Dendritic cell treated with granulocyte-macrophage colony-stimulating factor and Interleukin-4, amounts not matched to agents 40 ng/mL and 50 ng/mL, for 4 days (primary cell): ENCODE measurements around the gene PSMG1.

Experiments used
- H3K27ac Mint-ChIP-seq: one replicate; pipeline ENCODE4 v1.8.0; 2022; ENCODE audit warnings: mild to moderate bottlenecking, mixed read lengths
- H3K27me3 Mint-ChIP-seq: one replicate; pipeline ENCODE4 v1.8.0; 2022; ENCODE audit warnings: mild to moderate bottlenecking, mixed read lengths
- H3K36me3 Mint-ChIP-seq: one replicate; pipeline ENCODE4 v1.8.0; 2022; ENCODE audit warnings: low read depth, mixed read lengths
- H3K4me1 Mint-ChIP-seq: one replicate; pipeline ENCODE4 v1.8.0; 2022; ENCODE audit warnings: low read depth, mixed read lengths
- H3K4me3 Mint-ChIP-seq: one replicate; pipeline ENCODE4 v1.8.0; 2022; ENCODE audit warnings: mild to moderate bottlenecking, moderate library complexity, mixed read lengths
- H3K9me3 Mint-ChIP-seq: one replicate; pipeline ENCODE4 v1.8.0; 2022; ENCODE audit warnings: mixed read lengths
- intact Hi-C: fragments of 100-400 bp; cut with micrococcal nuclease; formaldehyde crosslinking; loops from one replicate; pipeline ENCODE4 v1.15.0; 2022

PSMG1 gene

DNA sequence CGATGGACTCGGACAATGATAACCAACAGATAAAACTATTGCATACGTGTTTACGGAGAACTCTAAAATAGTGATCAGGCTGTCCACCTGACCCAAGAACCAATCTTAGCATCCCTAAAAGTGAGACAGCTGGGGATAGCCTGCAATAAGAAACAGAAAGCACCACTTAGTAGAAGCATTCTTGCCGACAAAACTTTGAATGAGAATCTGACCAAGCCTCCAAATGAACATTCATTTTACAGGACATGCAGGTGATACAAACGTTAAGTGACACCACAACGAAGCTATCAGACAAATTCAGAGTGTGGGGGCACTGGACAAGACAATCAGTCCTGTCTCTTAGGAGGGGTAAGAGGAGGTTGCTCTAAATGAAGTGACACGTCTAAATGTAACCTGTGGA is 1.2 kb downstream of the PSMG1 start:
- Mint-ChIP-seq H3K36me3 (peaks cover 42% of the 10 kb centered on the region), H3K4me1 (peaks cover 31% of the 10 kb centered on the region), H3K27me3 (no peaks in the 10 kb centered on the region), H3K27ac (peak overlapping the region; percentile 96), H3K9me3 (no peaks in the 10 kb centered on the region), H3K4me3 (peak overlapping the region; percentile 92)
- intact Hi-C loops = loop anchor here (2.0 to 5.0 kb wide), 2 partner anchors 205 to 375 kb away; partner anchors contain the start of gene ETS2

DNA sequence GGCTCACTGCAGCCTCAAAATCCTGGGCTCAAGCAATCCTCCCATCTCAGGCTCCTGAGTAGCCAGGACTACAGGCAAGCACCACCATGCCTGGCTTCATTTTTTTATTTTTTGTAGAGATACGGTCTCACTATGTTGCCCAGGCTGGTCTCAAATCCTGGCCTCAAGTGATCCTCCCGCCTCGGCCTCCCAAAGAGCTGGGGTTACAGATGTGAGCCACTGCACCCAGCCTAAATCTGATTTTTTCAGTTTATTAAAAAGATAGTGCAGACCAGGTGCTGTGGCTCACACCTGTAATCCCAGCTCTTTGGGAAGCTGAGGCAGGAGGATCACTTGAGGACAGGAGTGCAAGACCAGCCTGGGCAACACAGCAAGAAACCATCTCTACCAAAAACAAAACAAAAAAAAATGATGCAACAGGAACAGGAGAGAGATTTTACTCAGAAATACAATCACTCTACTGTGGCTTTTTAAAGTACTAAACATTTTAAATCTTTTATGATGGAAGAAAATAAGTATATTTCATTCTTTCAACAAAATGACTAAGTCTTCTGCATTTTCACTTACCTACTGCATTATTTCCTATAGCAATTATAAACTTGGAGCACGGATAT is 1.9 kb downstream of the PSMG1 start:
- intact Hi-C loops = loop anchor here (5.0 kb wide), 1 partner anchor 374 kb away; the partner anchor contains the start of gene ETS2
- Mint-ChIP-seq H3K4me3 (no peak overlapping the region), H3K9me3 (no peaks in the 10 kb centered on the region), H3K4me1 (peaks cover 26% of the 10 kb centered on the region), H3K27ac (no peak overlapping the region), H3K36me3 (peaks cover 46% of the 10 kb centered on the region), H3K27me3 (no peaks in the 10 kb centered on the region)

DNA sequence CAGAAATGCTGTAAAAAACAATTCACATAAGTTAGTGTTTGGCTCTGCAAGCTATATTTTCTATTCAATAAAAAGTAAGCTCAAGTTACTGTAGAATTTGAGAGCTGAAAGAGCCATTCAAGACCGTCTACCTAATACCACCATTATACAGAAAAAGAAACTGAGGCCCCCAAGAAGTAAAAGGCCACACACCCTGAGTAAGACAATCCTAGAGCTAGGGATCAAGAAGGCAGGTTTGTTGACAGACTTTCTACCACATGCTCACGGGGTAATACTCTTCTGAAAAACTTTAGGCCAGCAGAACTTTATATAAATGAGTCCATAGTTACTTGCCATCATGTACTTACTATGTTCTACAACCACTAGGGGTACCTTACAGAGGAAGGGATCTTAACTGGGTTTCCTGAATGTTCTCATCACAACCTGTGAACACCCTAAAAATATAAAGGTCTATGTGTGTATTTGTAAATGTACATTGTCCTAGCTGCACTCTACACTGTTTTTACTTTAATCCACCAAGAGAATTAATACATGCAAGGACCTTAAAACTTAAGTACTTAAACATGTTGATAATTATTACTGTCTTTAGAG is 2.7 kb downstream of the PSMG1 start:
- H3K27me3 Mint-ChIP-seq = no peaks in the 10 kb centered on the region
- no peaks in the 10 kb centered on the region for H3K9me3 Mint-ChIP-seq
- intact Hi-C loops = loop anchor here (5.0 kb wide), 1 partner anchor 373 kb away; the partner anchor contains the start of gene ETS2
- no peak overlapping the region for H3K4me3 Mint-ChIP-seq
- peaks cover 54% of the 10 kb centered on the region for H3K36me3 Mint-ChIP-seq
- H3K4me1 Mint-ChIP-seq = peaks cover 25% of the 10 kb centered on the region
- H3K27ac Mint-ChIP-seq = no peak overlapping the region

DNA sequence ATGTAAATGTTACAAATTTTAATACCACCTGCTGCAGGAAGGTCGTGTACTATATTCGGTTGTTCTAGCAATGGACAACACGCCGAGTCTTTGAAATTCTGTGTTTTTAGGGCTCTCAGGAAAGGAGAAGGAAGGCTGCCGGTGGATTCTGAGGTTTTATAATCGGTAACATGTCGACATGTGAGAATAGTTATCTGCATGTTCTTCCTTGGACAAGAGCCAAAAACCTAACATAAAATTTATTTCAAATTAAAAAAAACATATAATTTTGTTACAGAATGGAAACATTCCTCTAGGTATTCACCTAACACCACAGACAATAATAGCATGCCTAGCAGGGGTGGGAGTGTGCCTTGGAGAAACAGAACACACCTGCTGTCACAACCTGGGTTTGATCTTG is 4.8 kb downstream of the PSMG1 start:
- Mint-ChIP-seq H3K36me3 (peaks cover 59% of the 10 kb centered on the region), H3K9me3 (no peaks in the 10 kb centered on the region), H3K27ac (no peak overlapping the region), H3K4me3 (no peak overlapping the region), H3K27me3 (no peaks in the 10 kb centered on the region), H3K4me1 (peaks cover 23% of the 10 kb centered on the region)
- intact Hi-C loops = loop anchor here (10.0 kb wide), 1 partner anchor 674 kb away; no protein-coding TSS in a partner anchor

DNA sequence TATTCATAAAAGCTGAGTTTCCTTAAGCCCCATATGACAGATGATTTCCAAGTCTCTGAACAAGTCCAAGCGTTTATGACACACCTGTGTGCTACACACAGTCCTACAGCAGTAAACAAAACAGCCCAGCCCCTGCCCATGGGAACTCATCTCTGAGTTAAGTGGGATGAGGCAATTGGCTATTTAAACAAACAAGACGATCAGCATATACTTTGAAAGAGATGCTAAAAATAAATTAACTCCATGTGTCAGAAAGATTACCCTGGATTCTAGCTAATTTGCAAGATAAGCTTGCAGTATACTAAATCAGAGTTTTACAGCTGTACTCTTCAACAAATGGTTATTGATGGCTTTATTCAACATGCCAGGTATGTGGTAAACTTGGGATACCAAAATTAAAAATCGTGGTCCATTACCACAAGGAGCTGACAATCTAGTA is 7.0 kb downstream of the PSMG1 start:
- Mint-ChIP-seq H3K4me1 (peaks cover 10% of the 10 kb centered on the region), H3K27me3 (no peaks in the 10 kb centered on the region), H3K9me3 (no peaks in the 10 kb centered on the region), H3K4me3 (no peak overlapping the region), H3K27ac (no peak overlapping the region), H3K36me3 (peaks cover 66% of the 10 kb centered on the region)
- intact Hi-C loops = loop anchor here (10.0 kb wide), 1 partner anchor 671 kb away; no protein-coding TSS in a partner anchor

DNA sequence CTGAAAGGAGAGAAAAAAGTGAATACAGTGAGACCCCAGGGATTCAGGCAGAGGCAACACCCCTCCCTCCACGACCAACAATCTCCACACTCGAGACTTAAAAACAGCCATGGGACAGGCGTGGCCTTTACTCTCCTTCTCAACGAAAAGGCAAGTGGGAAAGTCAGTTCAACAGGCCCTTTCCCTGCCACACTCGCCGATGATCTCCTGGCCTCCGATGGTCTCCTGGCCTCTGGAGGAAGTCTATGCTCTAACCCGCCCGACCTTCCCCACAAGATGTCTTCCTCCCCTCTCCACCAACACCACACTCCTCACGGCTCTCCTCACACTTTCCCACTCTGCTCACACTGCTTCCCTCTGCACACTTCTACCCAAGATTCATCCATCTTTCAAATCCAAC is 7.6 kb downstream of the PSMG1 start:
- intact Hi-C loops = loop anchor here (10.0 kb wide), 1 partner anchor 671 kb away; no protein-coding TSS in a partner anchor
- H3K27me3 Mint-ChIP-seq = no peaks in the 10 kb centered on the region

DNA sequence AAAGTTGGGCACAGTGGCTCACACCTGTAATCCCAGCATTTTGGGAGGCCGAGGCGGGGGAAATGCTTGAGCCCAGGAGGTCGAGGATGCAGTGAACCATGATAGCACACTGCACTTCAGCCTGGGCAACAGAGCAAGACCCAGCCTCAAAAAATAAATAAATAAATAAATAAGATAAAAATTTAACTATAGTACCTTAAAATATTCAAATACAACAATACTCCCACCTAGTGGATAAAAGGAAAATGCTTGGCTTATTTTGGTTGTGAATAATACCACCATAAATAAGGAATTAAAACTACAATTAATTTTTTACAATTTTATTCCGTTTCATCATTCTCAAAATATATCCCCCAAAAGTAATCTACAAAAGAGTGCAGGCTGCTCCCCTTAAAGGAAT is 8.1 kb downstream of the PSMG1 start:
- Mint-ChIP-seq H3K36me3 (peaks cover 71% of the 10 kb centered on the region), H3K4me1 (peaks cover 8% of the 10 kb centered on the region)

More for the DNA sequence above, 7.6 kb downstream of the PSMG1 start:
- Mint-ChIP-seq H3K36me3 (peaks cover 69% of the 10 kb centered on the region), H3K4me3 (no peak overlapping the region), H3K9me3 (no peaks in the 10 kb centered on the region), H3K4me1 (peaks cover 8% of the 10 kb centered on the region), H3K27ac (no peak overlapping the region)

DNA sequence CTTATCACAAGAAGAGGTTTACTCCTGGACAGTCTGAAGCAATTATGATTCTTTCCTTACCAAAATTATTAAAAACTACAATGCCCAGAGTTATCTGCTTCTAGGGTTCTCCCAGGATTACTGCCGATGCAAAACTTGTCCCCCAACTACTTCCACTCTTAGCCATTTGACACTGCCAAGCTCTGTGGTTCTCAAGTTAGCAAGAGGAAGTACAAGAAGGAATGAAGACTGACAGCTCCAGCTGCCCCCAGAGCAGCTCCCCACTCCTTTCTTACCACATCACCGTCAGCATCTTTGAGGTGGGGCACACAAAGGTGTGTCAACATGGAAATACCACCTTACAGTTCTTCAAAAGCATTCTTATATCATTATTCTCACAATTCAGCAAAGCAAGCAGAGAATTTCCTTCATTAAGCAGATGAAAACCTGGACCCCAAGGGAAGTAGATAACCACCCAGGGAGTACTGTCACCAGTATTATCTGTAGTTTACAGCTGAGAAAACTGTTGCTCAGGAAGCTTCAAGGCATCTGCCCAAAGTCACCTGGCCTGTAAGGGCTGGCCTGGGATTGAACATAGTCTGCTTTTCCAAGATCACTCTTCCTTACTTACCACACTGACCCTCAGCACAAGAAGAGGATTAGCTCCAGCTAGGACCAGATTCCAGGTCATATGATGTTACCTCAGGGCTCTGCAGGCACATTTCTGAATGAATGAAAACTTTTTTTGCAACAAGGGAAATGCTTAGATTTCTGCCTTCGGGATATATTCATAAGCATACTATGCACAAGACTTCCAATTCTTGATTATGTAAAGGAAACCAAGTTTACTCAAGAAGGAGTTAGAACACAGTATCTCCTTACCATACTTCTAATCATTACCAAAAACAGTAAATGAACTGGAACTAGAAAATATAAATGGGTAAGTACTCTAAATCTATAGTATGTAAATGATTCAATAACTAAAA is 9.3 kb downstream of the PSMG1 start:
- peaks cover 8% of the 10 kb centered on the region for H3K4me1 Mint-ChIP-seq
- intact Hi-C loops = loop anchor here (10.0 kb wide), 1 partner anchor 669 kb away; no protein-coding TSS in a partner anchor
- no peak overlapping the region for H3K4me3 Mint-ChIP-seq
- H3K36me3 Mint-ChIP-seq = peaks cover 59% of the 10 kb centered on the region
- no peaks in the 10 kb centered on the region for H3K9me3 Mint-ChIP-seq
- no peak overlapping the region for H3K27ac Mint-ChIP-seq
- no peaks in the 10 kb centered on the region for H3K27me3 Mint-ChIP-seq

More for the DNA sequence above, 8.1 kb downstream of the PSMG1 start:
- Mint-ChIP-seq H3K4me3 (no peak overlapping the region), H3K9me3 (no peaks in the 10 kb centered on the region), H3K27me3 (no peaks in the 10 kb centered on the region), H3K27ac (no peak overlapping the region)
- intact Hi-C loops = loop anchor here (10.0 kb wide), 1 partner anchor 670 kb away; no protein-coding TSS in a partner anchor

DNA sequence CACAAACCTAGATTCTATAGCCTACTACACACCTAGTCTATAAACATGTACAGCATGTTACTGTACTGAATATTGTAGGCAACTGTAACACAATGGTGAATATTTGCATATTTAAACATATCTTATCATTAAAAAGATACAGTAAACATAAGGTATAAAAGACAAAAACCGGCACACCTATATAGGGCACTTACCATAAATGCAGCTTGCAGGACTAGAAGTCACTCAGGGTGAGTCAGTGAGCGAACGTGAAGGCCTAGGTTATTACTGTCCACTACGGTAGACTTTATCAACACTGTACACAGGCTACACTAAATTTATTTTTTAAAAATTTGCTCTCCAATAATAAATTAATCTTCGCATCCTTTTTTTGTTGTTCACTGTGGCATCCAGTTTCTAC is 13.3 kb downstream of the PSMG1 start:
- Mint-ChIP-seq H3K36me3 (peaks cover 37% of the 10 kb centered on the region), H3K27me3 (no peaks in the 10 kb centered on the region), H3K9me3 (peaks cover 5% of the 10 kb centered on the region), H3K27ac (no peak overlapping the region), H3K4me1 (peaks cover 20% of the 10 kb centered on the region), H3K4me3 (no peak overlapping the region)
- intact Hi-C loops = loop anchor here (10.0 kb wide), 1 partner anchor 665 kb away; no protein-coding TSS in a partner anchor

DNA sequence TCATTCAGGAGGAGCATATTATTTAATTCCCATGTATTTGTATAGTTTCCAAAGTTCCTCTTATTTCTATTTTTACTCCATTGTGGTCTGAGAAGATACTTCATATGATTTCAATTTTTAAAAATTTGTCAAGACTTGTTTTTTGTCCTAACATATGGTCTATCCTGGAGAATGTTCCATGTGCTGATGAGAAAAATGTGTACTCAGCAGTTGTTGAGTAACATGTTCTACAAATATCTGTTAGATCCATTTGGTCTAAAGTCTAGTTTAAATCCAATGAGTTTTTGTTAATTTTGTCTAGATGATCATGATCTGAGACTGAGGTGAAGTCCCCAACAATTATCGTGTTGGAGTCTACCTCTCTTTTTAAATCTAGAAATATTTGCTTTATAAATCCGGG is 14.5 kb downstream of the PSMG1 start:
- intact Hi-C loops = no loop called here
- H3K27me3 Mint-ChIP-seq = no peaks in the 10 kb centered on the region
- peaks cover 16% of the 10 kb centered on the region for H3K9me3 Mint-ChIP-seq
- H3K27ac Mint-ChIP-seq = no peak overlapping the region
- no peak overlapping the region for H3K4me3 Mint-ChIP-seq
- peaks cover 30% of the 10 kb centered on the region for H3K36me3 Mint-ChIP-seq
- H3K4me1 Mint-ChIP-seq = peaks cover 17% of the 10 kb centered on the region

DNA sequence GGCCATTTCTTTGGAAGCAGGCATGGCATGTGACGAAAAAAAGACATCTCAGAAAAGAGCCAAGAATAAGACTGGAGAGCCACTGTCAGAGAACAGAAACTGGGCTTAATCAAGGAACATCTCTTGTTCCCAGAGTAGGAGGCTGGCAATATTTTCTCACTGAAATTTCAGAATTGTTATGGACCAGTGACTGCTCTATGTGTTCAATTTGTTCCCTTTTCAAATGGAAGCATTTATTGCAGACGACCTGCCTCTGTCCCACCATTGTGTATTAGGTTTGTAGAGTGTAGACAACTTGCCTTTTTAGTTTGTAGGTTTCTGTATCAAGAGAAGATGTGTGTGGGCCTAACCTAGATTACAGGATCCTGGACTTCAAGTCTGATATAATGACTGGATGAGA is 18.7 kb downstream of the PSMG1 start:
- H3K27me3 Mint-ChIP-seq = peaks cover 3% of the 10 kb centered on the region
- H3K4me1 Mint-ChIP-seq = peaks cover 29% of the 10 kb centered on the region
- no peak overlapping the region for H3K4me3 Mint-ChIP-seq
- H3K9me3 Mint-ChIP-seq = peaks cover 25% of the 10 kb centered on the region
- H3K36me3 Mint-ChIP-seq = no peaks in the 10 kb centered on the region
- intact Hi-C loops = no loop called here
- H3K27ac Mint-ChIP-seq = no peak overlapping the region

DNA sequence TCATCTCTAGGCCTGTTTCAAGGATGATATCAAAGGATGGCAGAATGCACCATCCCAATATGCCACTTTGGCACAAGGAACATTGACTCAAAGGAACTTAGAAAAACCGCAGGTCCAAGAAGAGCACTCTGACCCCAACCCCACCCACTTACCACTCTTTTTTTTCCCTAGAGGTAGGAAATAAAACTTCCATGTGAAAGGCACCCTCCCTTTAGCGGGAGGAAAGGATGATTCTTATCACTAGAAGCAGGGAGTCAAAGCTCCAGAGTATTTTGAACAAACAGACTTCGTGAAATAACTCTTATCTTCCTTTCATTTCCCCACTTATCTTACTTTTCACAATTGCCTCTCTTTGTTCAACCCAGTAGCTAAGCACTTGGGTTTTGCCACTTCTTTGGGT is 22.2 kb downstream of the PSMG1 start:
- intact Hi-C loops = no loop called here
- Mint-ChIP-seq H3K4me3 (no peak overlapping the region), H3K36me3 (no peaks in the 10 kb centered on the region), H3K27me3 (peaks cover 5% of the 10 kb centered on the region), H3K4me1 (peaks cover 24% of the 10 kb centered on the region), H3K27ac (no peak overlapping the region), H3K9me3 (peaks cover 25% of the 10 kb centered on the region)

DNA sequence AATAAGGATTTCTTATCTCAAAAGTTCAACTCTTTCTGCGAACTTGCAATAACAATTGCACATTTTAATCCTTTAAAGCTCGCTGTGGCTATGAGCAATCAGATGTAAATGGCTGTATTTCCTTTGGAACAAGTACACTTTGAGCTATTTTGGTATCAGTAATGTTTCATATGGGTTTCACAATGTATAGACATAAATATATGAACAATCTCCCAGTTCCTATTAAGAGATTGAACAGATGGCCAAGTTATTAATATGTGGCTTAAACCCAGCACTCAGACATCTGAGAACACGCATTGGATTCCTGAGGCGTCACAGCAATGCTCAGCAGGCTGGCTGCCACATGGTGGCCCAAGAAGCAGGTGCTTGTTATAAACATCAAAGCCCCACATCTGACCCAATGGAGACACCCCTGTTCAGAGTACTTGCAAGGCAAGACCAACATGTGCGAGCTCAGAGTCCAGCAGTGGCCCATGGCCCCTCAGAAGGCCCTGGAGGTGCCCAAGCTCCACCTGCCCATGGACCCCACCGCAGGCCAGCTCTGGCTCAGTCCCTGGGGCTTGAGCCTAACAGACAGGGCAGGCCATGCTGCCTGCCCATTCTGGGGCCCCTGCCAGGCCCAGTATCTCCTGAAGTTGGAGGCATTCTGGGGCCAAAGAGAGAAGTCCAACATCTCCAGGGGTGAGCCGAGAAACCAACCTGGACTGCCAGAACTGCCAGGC is 23.7 kb downstream of the PSMG1 start:
- intact Hi-C loops = no loop called here
- Mint-ChIP-seq H3K4me1 (peaks cover 24% of the 10 kb centered on the region), H3K36me3 (no peaks in the 10 kb centered on the region), H3K4me3 (no peak overlapping the region), H3K27me3 (peaks cover 5% of the 10 kb centered on the region), H3K9me3 (peaks cover 16% of the 10 kb centered on the region), H3K27ac (peak overlapping the region; percentile 20)
